Mesendoderm (in vitro differentiated cells): ENCODE data around the gene GPATCH3.

Experiments
- DNase-seq: peaks from one replicate; pipeline ENCODE4 v3.0.0; 2013
- H2AK5ac ChIP-seq: 2 replicates; pipeline ENCODE4 v1.6.1; 2013; ENCODE audit warnings: low read length, inconsistent platforms
- H2BK120ac ChIP-seq: 2 replicates; pipeline ENCODE4 v1.6.1; 2013; ENCODE audit warnings: low read depth, mild to moderate bottlenecking, low read length, moderate library complexity, mixed read lengths
- H2BK15ac ChIP-seq: replicated peaks from 2 replicates; pipeline ENCODE4 v1.6.1; 2013; ENCODE audit warnings: low read depth, mild to moderate bottlenecking, moderate library complexity
- H2BK5ac ChIP-seq: 2 replicates; pipeline ENCODE4 v1.6.1; 2013; ENCODE audit warnings: low read length, inconsistent platforms
- H3K18ac ChIP-seq: 2 replicates; pipeline ENCODE4 v1.6.1; 2013; ENCODE audit warnings: mild to moderate bottlenecking, low read length, mixed read lengths
- H3K23ac ChIP-seq: one replicate; pipeline ENCODE4 v1.6.1; 2013; ENCODE audit warnings: low read length
- H3K27ac ChIP-seq: 2 replicates; pipeline ENCODE4 v1.5.1; 2013; ENCODE audit warnings: low read depth, mild to moderate bottlenecking, inconsistent platforms, low read length, moderate library complexity
- H3K27me3 ChIP-seq: 2 replicates; pipeline ENCODE4 v1.6.1; 2013; ENCODE audit warnings: low read length, control low read depth, mild to moderate bottlenecking, inconsistent platforms; ENCODE audit not compliant: insufficient read depth, poor library complexity
- H3K36me3 ChIP-seq: 2 replicates; pipeline ENCODE4 v1.6.1; 2013; ENCODE audit warnings: low read length, inconsistent platforms; ENCODE audit not compliant: control insufficient read depth, insufficient read depth
- H3K4ac ChIP-seq: one replicate; pipeline ENCODE4 v1.6.1; 2013; ENCODE audit warnings: low read depth, mild to moderate bottlenecking, low read length, moderate library complexity
- H3K4me1 ChIP-seq: 2 replicates; pipeline ENCODE4 v1.6.1; 2013; ENCODE audit warnings: low read depth, low read length, inconsistent platforms; ENCODE audit not compliant: control insufficient read depth
- H3K4me2 ChIP-seq: 2 replicates; pipeline ENCODE4 v1.6.1; 2013; ENCODE audit warnings: low read length
- H3K4me3 ChIP-seq: 2 replicates; pipeline ENCODE4 v1.5.1; 2013; ENCODE audit warnings: mild to moderate bottlenecking, low read length
- H3K56ac ChIP-seq: one replicate; pipeline ENCODE4 v1.6.1; 2013; ENCODE audit warnings: low read length
- H3K79me1 ChIP-seq: 2 replicates; pipeline ENCODE4 v1.6.1; 2013; ENCODE audit warnings: low read length, inconsistent platforms
- H3K79me2 ChIP-seq: 2 replicates; pipeline ENCODE4 v1.6.1; 2013; ENCODE audit warnings: mild to moderate bottlenecking, low read length; ENCODE audit not compliant: control insufficient read depth, insufficient read depth
- H3K9ac ChIP-seq: 2 replicates; pipeline ENCODE4 v1.6.1; 2013; ENCODE audit warnings: low read length, inconsistent platforms
- H4K5ac ChIP-seq: one replicate; pipeline ENCODE4 v1.6.1; 2013; ENCODE audit warnings: low read length
- H4K8ac ChIP-seq: one replicate; pipeline ENCODE4 v1.6.1; 2013; ENCODE audit warnings: low read depth, mild to moderate bottlenecking, control low read depth, low read length, moderate library complexity
- WGBS: extraction: QIAGEN DNeasy Blood & Tissue Kit; methylation state at CpG from one replicate; pipeline ENCODE4 v1.1.7; 2013; ENCODE audit warnings: low lambda C conversion rate, missing lambda C conversion rate; ENCODE audit not compliant: insufficient coverage; ENCODE audit errors: extremely low coverage; 5-methylcytosine and 5-hydroxymethylcytosine counted together

GPATCH3 gene

DNA sequence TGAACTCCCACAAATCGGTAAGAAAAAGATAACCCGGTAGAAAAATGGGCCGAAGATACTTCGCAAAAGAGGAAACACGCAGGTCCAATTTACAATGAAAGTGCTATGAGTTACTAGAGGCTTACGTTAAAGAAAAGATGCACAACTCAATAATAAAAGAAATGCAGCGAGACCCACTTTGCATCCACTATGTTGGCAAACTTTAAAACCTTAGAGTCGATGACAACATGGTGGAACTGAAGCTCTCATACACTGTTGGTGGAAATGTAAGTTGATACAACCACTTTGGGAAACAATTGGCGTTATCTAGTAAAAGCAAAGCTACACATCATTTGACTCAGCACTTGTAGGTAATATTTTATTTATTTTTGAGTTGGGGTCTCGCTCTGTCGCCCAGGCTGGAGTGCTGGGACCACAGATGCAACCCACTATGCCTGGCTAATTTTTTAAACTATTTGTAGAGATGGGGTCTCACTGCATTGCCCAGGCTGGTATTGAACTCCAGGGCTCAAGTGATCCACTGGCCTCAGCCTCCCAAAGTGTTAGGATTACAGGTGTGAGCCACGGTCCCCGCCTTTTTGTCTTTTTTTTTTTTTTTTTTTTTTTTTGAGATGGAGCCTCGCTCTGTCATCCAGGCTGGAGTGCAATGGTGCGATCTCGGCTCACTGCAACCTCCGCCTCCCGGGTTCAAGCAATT, 696 bp upstream of the GPATCH3 start:
- no peak for DNase-seq
- WGBS: no CpG with 5 or more reads among the region's 18 CpGs
- peak overlapping the region; percentile 56 for H3K4me3 ChIP-seq

DNA sequence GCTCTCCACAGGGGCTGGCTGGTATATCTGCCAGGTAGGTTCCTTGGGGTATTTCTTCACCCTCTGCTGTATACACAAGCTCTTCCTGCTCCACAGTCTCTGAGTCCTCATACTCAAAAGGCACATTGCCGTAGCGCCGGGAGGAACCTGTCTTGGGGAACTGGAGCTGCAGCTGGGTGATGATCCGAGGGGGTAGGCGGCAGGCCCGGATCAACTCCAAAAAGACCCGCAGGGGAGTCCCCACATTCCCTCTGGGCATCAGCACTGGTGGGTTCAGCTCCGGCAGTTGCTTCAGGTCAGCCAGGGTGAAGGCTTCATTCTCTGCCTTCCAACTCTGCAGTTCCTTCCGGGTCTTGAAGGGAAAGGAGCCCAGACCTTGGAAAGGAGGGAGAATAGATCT, 2.9 kb downstream of the GPATCH3 start:
- no peak overlapping the region for H3K9ac ChIP-seq
- H2AK5ac ChIP-seq: no peak overlapping the region
- no peak overlapping the region for H2BK5ac ChIP-seq
- H4K5ac ChIP-seq: no peak overlapping the region
- H3K18ac ChIP-seq: no peak overlapping the region
- H3K23ac ChIP-seq: no peak overlapping the region
- peaks cover 8% of the 10 kb centered on the region for H3K79me1 ChIP-seq
- H3K27me3 ChIP-seq: no peaks in the 10 kb centered on the region
- H3K27ac ChIP-seq: no peak overlapping the region
- H2BK15ac ChIP-seq: no peak overlapping the region
- no peak overlapping the region for H3K4ac ChIP-seq
- H3K56ac ChIP-seq: no peak overlapping the region
- peaks cover 8% of the 10 kb centered on the region for H3K4me1 ChIP-seq
- H4K8ac ChIP-seq: no peak overlapping the region
- H3K4me2 ChIP-seq: no peak overlapping the region
- WGBS: no CpG with 5 or more reads among the region's 9 CpGs
- no peak overlapping the region for H3K4me3 ChIP-seq
- peaks cover 4% of the 10 kb centered on the region for H3K36me3 ChIP-seq
- no peak overlapping the region for H2BK120ac ChIP-seq
- H3K79me2 ChIP-seq: peaks cover 8% of the 10 kb centered on the region
- DNase-seq: no peak

More for the DNA sequence above, 696 bp upstream of the GPATCH3 start:
- Histone ChIP-seq H2BK5ac (no peak overlapping the region), H2AK5ac (no peak overlapping the region), H3K4me1 (peaks cover 8% of the 10 kb centered on the region), H3K27me3 (no peaks in the 10 kb centered on the region), H3K27ac (no peak overlapping the region), H3K18ac (no peak overlapping the region), H2BK15ac (no peak overlapping the region), H3K79me1 (peaks cover 8% of the 10 kb centered on the region), H3K4me2 (peak overlapping the region; percentile 60), H2BK120ac (no peak overlapping the region), H4K5ac (peak overlapping the region; percentile 85), H4K8ac (peak overlapping the region; percentile 83), H3K23ac (no peak overlapping the region), H3K4ac (no peak overlapping the region), H3K9ac (peak overlapping the region; percentile 74), H3K36me3 (no peaks in the 10 kb centered on the region), H3K79me2 (peaks cover 8% of the 10 kb centered on the region), H3K56ac (peak overlapping the region; percentile 66)

DNA sequence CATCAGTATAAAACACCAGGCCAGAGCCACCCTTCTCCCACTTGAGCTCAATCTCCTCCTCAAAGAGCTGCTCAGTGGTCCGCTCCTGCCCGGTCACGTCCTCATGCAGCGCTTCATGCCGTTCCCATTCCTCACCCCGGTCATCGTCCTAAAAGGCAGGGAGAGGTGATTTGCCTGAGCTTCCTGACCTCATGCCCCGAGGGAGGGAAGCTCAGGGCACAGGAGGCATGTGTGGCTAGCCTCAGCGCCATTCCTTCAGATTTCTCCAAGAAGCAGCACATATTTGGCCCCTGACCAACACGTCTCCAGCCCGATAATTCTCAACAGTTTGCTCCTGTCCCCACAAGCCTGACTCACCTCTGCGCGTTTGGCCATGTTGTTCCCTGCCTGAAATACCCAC, 6.0 kb downstream of the GPATCH3 start:
- H3K79me1 ChIP-seq: peaks cover 8% of the 10 kb centered on the region
- no peak overlapping the region for H3K18ac ChIP-seq
- no peak for DNase-seq
- H4K8ac ChIP-seq: no peak overlapping the region
- H2BK5ac ChIP-seq: no peak overlapping the region
- H3K27me3 ChIP-seq: no peaks in the 10 kb centered on the region
- H3K4me3 ChIP-seq: no peak overlapping the region
- peaks cover 4% of the 10 kb centered on the region for H3K4me1 ChIP-seq
- no CpG with 5 or more reads among the region's 13 CpGs for WGBS
- no peak overlapping the region for H2BK120ac ChIP-seq
- no peak overlapping the region for H3K4me2 ChIP-seq
- no peak overlapping the region for H4K5ac ChIP-seq
- H3K56ac ChIP-seq: no peak overlapping the region
- peaks cover 9% of the 10 kb centered on the region for H3K79me2 ChIP-seq
- H2BK15ac ChIP-seq: no peak overlapping the region
- no peak overlapping the region for H3K23ac ChIP-seq
- no peak overlapping the region for H3K9ac ChIP-seq
- peaks cover 4% of the 10 kb centered on the region for H3K36me3 ChIP-seq
- H2AK5ac ChIP-seq: no peak overlapping the region
- no peak overlapping the region for H3K27ac ChIP-seq
- no peak overlapping the region for H3K4ac ChIP-seq

- peak overlapping the region; percentile 42 for H3K27ac ChIP-seq
- peaks cover 15% of the 10 kb centered on the region for H3K79me1 ChIP-seq
- peak overlapping the region; percentile 81 for H3K9ac ChIP-seq
Observed at GRCh38 chr1:26890467-26890796, 9.8 kb downstream of the GPATCH3 start.

GRCh38 chr1:26889551-26890466, 10.5 kb downstream of the GPATCH3 start, which contains the start of gene GPN2:
Gene GPN2, minus strand, starts transcription at chr1:26890283. Its CDS starts 187 bp downstream, at chr1:26890096.
- Histone ChIP-seq H4K5ac (peak within 1 kb of the TSS; percentile 47), H3K56ac (peak within 1 kb of the TSS; percentile 98), H3K4me1 (peaks cover 2% of the 10 kb centered on the region), H3K9ac (peak within 1 kb of the TSS; percentile 91), H3K27me3 (no peaks in the 10 kb centered on the region), H3K23ac (no peak within 1 kb of the TSS), H3K18ac (peak within 1 kb of the TSS; percentile 42), H4K8ac (peak within 1 kb of the TSS; percentile 92), H3K4me3 (peak within 1 kb of the TSS; percentile 78), H2BK120ac (no peak within 1 kb of the TSS), H3K27ac (peak within 1 kb of the TSS; percentile 42), H2BK15ac (no peak within 1 kb of the TSS), H3K36me3 (peaks cover 12% of the 10 kb centered on the region), H3K79me1 (peaks cover 15% of the 10 kb centered on the region), H2BK5ac (no peak within 1 kb of the TSS), H3K79me2 (peaks cover 11% of the 10 kb centered on the region), H3K4ac (peak within 1 kb of the TSS; percentile 77), H2AK5ac (peak within 1 kb of the TSS; percentile 1), H3K4me2 (peak within 1 kb of the TSS; percentile 56)
- WGBS: no CpG with 5 or more reads among the region's 89 CpGs
- DNase-seq: peak; percentile 91

More at GRCh38 chr1:26890467-26890796, 9.8 kb downstream of the GPATCH3 start:
- Histone ChIP-seq H2BK15ac (no peak overlapping the region), H3K4me3 (peak overlapping the region; percentile 36), H3K79me2 (peaks cover 11% of the 10 kb centered on the region), H4K5ac (peak overlapping the region; percentile 47), H2BK5ac (no peak overlapping the region), H2BK120ac (no peak overlapping the region), H4K8ac (peak overlapping the region; percentile 92), H3K27me3 (no peaks in the 10 kb centered on the region), H3K4me1 (peaks cover 2% of the 10 kb centered on the region), H3K56ac (peak overlapping the region; percentile 98), H2AK5ac (no peak overlapping the region), H3K23ac (no peak overlapping the region), H3K36me3 (peaks cover 9% of the 10 kb centered on the region), H3K4me2 (peak overlapping the region; percentile 54), H3K18ac (peak overlapping the region; percentile 42), H3K4ac (peak overlapping the region; percentile 77)
- DNase-seq: no peak
- WGBS: no CpG with 5 or more reads among the region's 12 CpGs
